DMS79 (cell line): ENCODE data around the gene TATDN3.
"Not testable (repeated sequence)": the region's sequence is repeated elsewhere in the genome, so short reads cannot be mapped to it uniquely, and the experiment has no call there.

Experiments used
- DNase-seq: peaks from one replicate; lab custom pipeline; 2025; lab: John Stamatoyannopoulos, UW

Gene TATDN3

GRCh38 chr1:212777151-212777550 lies 14.5 kb upstream of the TATDN3 start:
- DNase-seq, result no peak

GRCh38 chr1:212779086-212779485 lies 12.6 kb upstream of the TATDN3 start:
- DNase-seq, result not testable (repeated sequence)

GRCh38 chr1:212780759-212781158 lies 10.9 kb upstream of the TATDN3 start:
- DNase-seq, result no peak

GRCh38 chr1:212781225-212781624 lies 10.5 kb upstream of the TATDN3 start:
- no peak for DNase-seq

GRCh38 chr1:212782422-212783154 lies 9.1 kb upstream of the TATDN3 start:
- DNase-seq, result no peak

- no peak for DNase-seq
Observed at GRCh38 chr1:212783976-212784375, 7.7 kb upstream of the TATDN3 start.

- DNase-seq, result no peak
Observed at GRCh38 chr1:212785871-212786270, 5.8 kb upstream of the TATDN3 start.

- peak; percentile 40 for DNase-seq
Observed at GRCh38 chr1:212791261-212791675, 426 bp upstream of the TATDN3 start.

- no peak for DNase-seq
Observed at GRCh38 chr1:212792396-212792908, 758 bp downstream of the TATDN3 start.

- no peak for DNase-seq
Observed at GRCh38 chr1:212794561-212795014, 2.9 kb downstream of the TATDN3 start.

GRCh38 chr1:212797681-212798080 lies 6.0 kb downstream of the TATDN3 start:
- DNase-seq, result no peak

GRCh38 chr1:212805767-212806166 lies 14.1 kb downstream of the TATDN3 start:
- DNase-seq, result no peak

GRCh38 chr1:212814537-212815334 lies 23.0 kb downstream of the TATDN3 start:
- no peak for DNase-seq

GRCh38 chr1:212816567-212817278 lies 25.0 kb downstream of the TATDN3 start:
- no peak for DNase-seq

GRCh38 chr1:212819726-212820125 lies 28.0 kb downstream of the TATDN3 start:
- DNase-seq, result no peak

- DNase-seq, result no peak
Observed at GRCh38 chr1:212820969-212821368, 29.3 kb downstream of the TATDN3 start.

- DNase-seq, result no peak
Observed at GRCh38 chr1:212822956-212823355, 31.3 kb downstream of the TATDN3 start.

GRCh38 chr1:212824201-212824600 lies 32.5 kb downstream of the TATDN3 start:
- DNase-seq, result no peak

GRCh38 chr1:212825798-212826452 lies 34.2 kb downstream of the TATDN3 start:
- DNase-seq, result no peak

GRCh38 chr1:212827171-212827776 lies 35.6 kb downstream of the TATDN3 start:
- no peak for DNase-seq

- no peak for DNase-seq
Observed at GRCh38 chr1:212827831-212828278, 36.2 kb downstream of the TATDN3 start.
